Endometrium (tissue), 2 donors: ENCODE measurements around the gene GLCCI1.
"Not testable (repeated sequence)": the region's sequence is repeated elsewhere in the genome, so short reads cannot be mapped to it uniquely, and the experiment has no call there.

ENCODE experiments used
- FAIRE-seq: peaks from 2 replicates; lab custom pipeline; 2012; peaks lifted over from hg19 to GRCh38; lab: Jason Lieb, UNC
- donor health status: control.
- donor health status: control.

Gene GLCCI1

GRCh38 chr7:7990441-7990761, 21.8 kb downstream of the GLCCI1 start:
- FAIRE-seq: no peak

- FAIRE-seq: no peak
Measured at GRCh38 chr7:7992506-7992905, 23.9 kb downstream of the GLCCI1 start.

- not testable (repeated sequence) for FAIRE-seq
Measured at GRCh38 chr7:7995348-7995747, 26.8 kb downstream of the GLCCI1 start.

- FAIRE-seq: no peak
Measured at GRCh38 chr7:7996568-7996967, 28.0 kb downstream of the GLCCI1 start.

- FAIRE-seq: no peak
Measured at GRCh38 chr7:8000315-8000941, 31.8 kb downstream of the GLCCI1 start.

GRCh38 chr7:8003077-8003476, 34.5 kb downstream of the GLCCI1 start:
- FAIRE-seq: no peak

GRCh38 chr7:8005279-8005678, 36.7 kb downstream of the GLCCI1 start:
- FAIRE-seq: no peak

GRCh38 chr7:8014399-8014798, 45.8 kb downstream of the GLCCI1 start:
- FAIRE-seq: no peak

- FAIRE-seq: no peak
Measured at GRCh38 chr7:8015100-8015745, 46.6 kb downstream of the GLCCI1 start.

- no peak for FAIRE-seq
Measured at GRCh38 chr7:8015746-8016120, 47.1 kb downstream of the GLCCI1 start.

GRCh38 chr7:8017423-8017822, 48.8 kb downstream of the GLCCI1 start:
- no peak for FAIRE-seq

GRCh38 chr7:8018961-8019360, 50.4 kb downstream of the GLCCI1 start:
- no peak for FAIRE-seq

- FAIRE-seq: no peak
Measured at GRCh38 chr7:8022628-8023027, 54.0 kb downstream of the GLCCI1 start.

GRCh38 chr7:8035192-8035591, 66.6 kb downstream of the GLCCI1 start:
- no peak for FAIRE-seq

GRCh38 chr7:8035647-8036518, 67.3 kb downstream of the GLCCI1 start:
- FAIRE-seq: no peak

- no peak for FAIRE-seq
Measured at GRCh38 chr7:8037151-8037550, 68.6 kb downstream of the GLCCI1 start.

GRCh38 chr7:8040768-8041369, 72.3 kb downstream of the GLCCI1 start:
- no peak for FAIRE-seq

- FAIRE-seq: no peak
Measured at GRCh38 chr7:8042796-8043535, 74.4 kb downstream of the GLCCI1 start.

GRCh38 chr7:8044761-8045430, 76.3 kb downstream of the GLCCI1 start:
- no peak for FAIRE-seq

- not testable (repeated sequence) for FAIRE-seq
Measured at GRCh38 chr7:8048067-8048466, 79.5 kb downstream of the GLCCI1 start.

GRCh38 chr7:8051373-8051772, 82.8 kb downstream of the GLCCI1 start:
- no peak for FAIRE-seq

GRCh38 chr7:8051998-8052397, 83.4 kb downstream of the GLCCI1 start:
- no peak for FAIRE-seq
